Stimulated activated CD4-positive, alpha-beta T cell treated with anti-CD3 and anti-CD28 coated beads, Interleukin-2, amount 100 ng/mL, for 48 hours (primary cell): ENCODE results near the gene KMO.

ENCODE experiments used
- DNase-seq, 2 donors: peaks; one replicate each; pipeline ENCODE4 v3.0.0-alpha.2; 2020

KMO gene

DNA sequence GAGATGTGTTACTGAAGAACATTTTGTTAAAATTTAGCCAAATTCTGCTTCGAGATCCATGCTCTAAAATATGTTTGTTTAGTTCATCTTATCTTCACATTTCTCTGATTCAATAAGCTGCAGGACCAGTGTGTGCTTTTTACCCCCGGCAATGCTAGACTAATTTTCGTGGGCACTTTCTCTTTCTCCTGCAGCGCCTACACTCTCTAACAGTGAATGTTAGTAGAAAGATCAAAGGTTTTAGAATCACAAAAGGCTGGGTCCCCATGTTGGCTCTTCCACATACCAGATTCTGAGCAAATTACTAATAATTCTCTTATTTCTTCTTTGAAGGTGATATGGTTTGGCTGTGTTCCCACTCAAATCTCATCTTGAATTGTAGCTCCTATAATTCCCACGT, 99.5 kb downstream of the KMO start:
- DNase-seq, result no peak

DNA sequence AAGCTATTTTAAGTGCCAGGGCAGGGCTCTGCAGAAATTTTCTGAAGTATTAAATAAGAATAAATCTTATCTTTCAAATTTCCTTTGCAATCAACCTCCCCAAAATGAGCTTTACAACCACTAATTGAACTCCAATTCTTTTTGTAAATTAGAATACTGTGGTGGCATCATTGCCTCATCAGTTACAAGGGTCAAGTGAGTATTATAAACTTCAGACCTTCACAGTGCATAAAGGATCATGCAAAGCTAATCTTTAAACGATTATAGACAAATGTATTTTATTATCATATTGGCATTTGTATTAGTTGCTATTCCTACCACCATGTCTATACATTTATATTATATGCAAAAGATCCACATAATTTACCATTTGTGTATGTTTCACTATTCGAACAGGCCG, 100.8 kb downstream of the KMO start:
- DNase-seq, result no peak

DNA sequence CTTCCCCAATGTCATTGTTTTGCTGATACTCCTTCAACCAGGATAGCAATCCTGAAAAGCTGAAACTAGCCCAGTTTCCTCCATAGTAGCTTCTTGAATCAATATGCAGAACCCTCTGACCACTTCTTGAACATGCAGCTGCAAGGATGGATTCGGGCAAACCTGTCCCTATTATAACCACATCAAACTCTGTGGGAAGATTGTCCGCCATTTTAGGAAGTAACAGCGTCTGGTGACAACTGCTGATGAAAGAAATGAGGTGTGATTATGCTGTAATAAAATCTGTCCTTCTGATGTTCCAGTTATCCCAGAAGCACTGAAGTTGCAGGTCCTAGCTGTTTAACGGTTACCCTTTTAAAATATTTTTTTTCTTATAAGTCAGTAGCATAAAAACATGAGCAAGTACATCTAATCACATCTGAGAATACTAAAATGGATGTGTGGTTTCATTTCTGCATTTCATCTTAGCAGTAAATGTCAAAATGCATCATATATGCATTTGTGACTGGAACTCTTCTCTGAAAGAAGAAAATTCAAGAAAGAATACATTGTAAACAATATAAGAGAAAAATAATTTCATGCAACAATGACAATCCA, 103.5 kb downstream of the KMO start:
- DNase-seq, result no peak

DNA sequence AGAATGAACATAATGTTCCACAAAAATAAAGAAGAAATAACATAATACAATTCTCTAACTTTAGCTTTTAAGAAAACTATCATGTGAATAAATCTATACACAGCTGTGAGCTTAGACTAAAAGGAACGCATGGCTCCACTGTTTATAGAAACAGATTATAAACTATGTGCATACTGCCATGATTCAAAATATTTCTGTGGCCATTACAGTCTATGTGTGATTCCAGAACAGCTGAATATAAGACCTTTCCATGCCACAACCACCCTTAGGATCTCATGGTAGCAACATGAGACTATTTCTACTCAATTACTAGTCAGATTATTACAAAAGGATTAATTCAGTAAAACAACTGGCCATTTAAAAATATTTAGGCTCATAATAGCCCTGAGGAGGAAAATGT, 104.1 kb downstream of the KMO start:
- DNase-seq, result no peak

DNA sequence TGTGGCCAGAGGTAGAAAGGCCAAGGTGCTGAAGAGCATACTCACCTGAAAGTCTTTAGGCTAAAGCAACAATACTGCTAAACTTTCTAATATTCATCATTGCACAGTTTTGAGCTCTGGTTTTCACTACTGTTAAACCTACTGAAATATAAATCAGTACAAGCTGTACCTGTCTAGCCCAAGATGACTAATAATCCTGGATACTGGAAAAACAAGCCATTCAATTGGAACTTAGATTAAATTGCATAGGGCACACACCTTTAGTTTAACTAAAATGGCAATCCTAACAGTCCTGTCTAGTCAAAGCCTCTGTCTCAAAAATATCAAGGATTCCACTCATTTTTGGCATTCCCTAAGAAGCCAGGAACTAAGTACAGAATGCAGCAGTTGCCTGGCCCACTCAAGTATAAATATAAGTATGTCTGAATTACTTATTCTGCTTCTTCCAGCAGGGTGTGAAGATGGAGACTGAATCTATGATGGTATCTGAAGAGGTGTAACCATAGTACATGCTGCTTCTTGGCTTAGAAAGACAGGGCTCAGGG, 104.9 kb downstream of the KMO start:
- no peak for DNase-seq

DNA sequence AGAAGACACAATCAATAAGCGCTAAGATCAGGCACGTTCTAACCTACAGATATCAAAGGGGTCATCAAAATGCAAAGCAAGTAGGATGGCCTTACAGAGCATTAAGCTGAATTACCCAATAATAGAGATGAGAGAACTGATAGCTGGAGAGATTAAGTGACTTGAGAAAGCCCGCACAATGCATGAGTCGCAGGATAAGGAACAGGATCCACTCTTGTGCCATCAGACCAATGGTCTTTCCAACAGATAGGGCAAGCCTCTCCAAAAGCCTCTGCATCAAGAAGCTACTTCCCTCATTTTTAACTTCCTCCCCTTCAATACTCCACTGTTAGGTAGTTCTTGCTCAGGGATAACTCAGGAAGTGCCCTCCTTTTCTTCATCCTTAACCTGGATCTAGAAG, 105.4 kb downstream of the KMO start:
- DNase-seq, result no peak

DNA sequence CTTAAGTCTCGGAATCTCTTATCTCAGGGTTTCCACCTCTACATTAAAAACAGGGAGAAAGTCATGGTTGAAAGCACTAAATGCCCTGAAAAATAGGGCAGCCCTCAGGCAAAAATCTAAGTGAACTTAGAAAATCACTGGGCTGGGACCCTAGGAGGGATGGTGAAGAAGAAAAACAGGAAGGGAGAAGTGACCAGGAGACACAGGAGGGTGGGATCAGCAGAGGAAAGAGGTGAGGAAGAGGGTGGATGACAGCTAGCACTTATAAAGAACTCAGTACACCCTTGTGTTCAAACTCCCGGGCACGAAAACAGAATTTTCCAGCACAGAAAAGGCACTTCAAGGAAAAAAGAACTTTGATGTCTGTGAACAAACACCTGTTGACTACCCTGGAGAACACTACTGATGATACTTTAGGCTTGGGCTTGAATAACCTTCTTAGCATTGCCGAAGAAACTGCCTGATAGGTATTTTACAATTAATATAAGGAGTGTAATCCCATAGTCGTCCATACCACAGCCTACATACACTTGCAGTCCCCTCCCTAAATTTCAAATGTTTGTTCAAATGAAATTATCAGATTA, 106.0 kb downstream of the KMO start:
- DNase-seq, result no peak

DNA sequence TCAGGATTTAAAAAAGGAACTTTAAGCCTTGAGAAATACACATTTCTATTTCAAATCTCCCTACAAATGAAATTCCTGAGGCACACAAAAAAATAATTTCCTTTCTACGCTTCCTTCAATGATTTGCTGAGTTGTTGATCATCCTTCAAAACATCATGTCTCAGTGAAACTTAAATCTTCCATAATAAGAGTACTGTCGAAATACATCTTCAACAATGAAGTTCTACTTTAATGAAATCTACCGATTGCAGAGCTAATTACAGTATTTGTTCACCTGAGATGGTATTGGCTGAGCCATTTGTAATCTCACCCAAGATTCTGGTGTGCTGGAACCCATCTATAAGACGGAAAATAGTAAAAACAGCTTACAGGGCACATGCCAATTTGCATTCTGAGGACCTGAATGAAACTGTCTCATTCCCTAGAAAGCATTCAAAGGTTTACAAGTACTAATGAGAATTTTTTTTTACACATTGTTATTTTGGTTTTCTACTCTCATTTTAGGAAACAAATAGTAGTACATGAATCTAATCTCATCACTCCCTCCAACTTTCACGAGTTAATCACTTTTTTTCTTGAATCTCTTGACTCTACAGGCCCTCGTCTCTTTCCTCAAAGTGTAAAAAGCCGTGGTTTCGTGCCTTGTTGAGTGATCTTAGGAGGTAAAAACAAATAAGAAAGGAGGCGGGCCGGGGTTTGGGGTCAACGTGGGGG, 106.9 kb downstream of the KMO start:
- peak in 1 of 2 donors; percentile 18 for DNase-seq

DNA sequence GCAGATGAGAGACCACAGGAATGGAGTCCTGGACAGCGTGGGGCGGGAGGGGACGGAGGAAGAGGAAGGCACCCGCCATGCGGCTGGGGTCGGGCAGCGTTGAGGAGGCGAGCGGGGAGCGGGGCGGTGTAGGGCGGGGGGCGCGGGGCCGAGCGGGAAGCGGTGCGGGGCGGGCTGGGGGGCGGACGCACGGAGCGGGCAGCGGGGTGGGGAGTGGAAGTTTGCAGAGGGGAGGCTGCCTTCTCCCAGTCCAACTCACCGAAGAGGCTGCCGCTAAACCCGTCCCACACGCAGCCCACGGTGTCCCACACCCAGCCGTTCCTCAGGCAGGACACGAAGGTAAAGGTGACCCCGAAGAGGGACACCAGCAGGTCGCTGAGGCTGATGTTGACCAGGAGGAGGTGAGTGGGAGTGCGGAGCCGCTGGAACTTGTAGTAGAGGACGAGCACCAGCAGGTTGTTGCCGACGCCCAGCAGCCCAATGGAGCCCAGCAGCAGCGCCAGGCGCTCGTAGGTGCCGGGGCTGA, 107.5 kb downstream of the KMO start:
- DNase-seq, result peak; percentile 2 to 27

DNA sequence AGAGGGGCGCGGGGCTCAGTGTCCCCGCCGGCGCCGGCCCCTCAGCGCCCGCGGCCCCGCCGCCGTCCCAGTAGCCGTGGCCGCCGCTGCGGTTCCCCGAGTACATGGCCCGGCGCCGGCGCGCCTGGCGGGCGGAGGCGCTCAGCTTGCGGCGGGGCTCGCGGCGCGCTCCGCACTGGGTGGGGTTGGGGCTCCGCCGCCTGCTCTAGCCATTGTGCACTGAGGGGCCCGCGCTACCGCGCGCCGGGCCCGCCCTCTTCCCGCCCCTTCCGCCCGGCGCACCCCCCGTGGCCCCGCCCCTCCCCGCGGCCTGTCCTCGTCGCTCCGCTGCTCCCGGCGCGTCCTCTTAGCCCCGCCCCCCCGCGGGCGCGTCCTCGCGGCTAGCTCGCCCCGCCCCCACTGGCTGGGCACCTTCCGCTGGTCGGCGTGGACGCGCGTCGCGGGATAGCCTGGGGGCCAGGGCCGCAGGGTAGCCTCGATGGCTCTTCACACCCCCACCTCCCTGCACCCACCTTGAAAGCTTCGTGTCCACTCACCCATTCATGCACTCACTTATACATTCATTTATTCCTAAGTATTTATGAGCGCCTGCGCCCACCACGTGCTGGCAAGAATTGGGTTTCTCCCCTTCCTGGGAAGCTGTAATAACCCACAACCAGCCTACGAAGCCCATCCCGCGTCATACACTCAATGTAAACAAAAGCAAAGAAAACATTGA, 108.1 kb downstream of the KMO start, which contains the start of the genes CHML and OPN3:
CHML (minus strand) TSS at position 221 of the 718 bp plus-strand sequence. CDS start 4,603 bp downstream, outside the sequence.
OPN3 (minus strand) TSS at position 221 of the 718 bp plus-strand sequence; CDS start at position 106, 115 bp downstream.
- DNase-seq, result peak; percentile 93 to 96

DNA sequence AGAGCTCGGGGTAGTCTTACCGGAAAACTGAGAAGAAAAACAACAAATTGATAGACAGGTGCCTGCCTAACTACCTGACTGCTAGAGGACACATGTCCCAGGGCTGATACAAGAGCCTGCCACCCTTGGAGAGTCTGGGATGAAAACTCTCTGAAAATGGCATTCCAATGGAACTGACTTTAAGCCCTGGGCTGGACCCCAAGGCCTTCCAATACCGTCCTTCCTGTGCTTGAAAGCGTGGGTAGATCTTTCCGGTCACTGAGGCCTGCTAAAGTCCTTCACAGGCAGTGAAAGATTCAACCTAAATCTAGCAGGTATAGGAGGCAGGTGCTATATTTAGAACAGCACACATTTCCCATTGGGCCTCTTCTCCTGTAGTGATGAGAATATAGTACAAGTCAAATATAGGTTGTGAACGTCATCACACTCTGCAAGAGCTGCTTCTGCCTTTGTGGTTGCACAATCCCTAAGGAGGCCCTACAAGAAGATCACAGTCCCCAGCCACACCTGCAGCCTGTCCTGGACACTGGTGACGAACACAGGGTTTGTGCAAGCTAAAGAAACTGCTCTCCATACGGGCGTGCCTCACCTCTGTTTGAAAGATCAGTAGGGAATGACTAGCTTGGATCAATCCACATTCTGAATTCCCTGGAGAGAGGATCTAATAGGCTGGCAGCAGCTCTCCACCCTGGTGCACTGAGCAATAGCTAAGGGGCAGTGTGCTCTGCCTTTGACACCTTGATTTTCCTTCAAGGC, 108.9 kb downstream of the KMO start:
- DNase-seq, result peak in 1 of 2 donors; percentile 3

DNA sequence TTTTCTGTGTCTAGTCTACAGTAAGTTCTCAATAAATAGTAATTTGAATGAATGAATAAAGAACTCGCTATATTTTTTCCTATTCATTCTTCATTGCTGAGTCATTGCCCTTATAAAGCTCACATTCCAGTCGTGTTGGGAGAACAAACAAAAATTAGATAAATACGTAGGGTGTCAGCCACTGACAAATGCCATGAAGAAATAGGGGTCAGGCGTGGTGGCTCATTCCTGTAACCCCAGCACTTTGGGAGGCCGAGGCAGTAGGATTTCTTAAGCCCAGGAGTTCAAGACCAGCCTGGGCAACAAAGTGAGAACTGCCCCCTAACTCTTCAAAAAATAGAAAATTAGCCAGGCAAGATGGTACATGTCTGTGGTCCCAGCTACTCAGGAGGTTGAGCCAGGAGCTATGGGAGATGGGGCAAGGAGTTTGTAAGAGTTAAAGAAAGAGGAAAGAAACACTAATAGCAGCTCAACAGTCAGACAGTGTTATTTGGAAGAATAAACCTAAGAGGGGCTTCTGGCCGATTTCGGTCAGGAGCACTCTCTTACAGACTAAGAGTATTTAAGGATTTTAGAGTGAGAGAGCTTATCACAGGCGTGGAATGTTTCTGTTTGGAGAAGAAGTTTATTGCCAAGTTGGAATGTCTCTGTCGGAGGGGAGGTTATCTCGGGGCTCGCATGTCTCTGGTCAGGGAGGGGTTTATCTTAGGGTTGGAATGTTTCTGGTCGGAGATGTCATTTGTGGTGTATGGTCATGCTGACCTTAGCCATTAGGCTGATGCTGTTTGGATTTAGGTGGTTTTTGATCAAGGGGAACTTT, 109.8 kb downstream of the KMO start:
- DNase-seq, result no peak

DNA sequence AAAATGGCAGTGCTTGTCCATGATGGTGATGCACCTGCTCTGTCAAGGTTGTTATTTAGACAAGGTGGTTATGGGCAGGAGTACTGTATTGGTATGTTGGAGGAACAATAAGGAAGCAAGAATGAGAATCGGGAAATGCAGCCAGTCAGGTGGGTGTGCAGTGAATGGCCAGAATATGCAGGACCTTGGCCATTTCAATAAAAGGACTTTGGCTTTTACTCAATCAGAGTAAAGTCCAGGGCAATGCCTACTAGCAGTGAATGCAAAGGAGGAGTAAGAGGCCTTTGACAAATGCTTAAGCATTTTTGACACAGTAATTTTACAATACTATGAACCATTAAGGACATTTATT, 110.4 kb downstream of the KMO start:
- DNase-seq, result no peak

DNA sequence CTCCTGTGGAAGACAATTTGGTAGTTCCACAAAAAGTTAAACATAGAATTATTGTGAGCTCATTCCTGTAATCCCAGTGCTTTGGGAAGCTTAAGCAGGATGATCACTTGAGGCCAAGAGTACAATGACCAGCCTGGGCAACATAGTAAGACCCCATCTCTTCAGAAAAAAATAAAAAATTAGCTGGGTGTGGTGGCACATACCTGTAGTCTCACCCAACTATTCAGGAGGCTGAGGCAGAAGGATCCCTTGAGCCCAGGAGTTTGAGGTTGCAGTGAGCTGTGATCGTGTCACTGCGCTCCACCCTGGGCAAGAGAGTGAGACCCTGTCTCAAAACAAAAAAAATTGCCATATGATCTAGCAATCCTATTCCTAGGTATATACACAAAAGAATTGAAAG, 112.1 kb downstream of the KMO start:
- no peak for DNase-seq

DNA sequence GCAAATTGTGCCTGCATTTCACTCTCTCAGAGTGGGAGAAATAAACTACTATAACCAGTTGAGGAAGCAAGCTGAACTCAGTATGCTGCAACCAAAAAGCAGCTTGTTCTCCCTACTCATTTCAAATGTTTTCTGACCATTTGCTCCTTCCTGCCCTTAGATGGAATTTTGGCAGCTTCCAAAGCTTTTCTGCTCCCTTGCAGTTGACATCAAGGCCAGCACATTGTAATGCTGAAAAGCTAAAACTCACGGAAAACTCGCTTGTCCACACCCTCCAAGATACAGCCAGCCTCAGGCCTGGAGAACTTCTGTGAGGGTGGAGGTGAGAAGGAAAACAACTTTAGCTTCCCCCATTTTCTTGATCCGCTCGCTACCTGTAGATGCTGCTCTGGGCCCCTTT, 113.0 kb downstream of the KMO start:
- no peak for DNase-seq
